IgD-negative memory B cell (primary cell): Measurements from ENCODE around the gene MTERF2. TPM values are rescaled to one million over a fixed set of nuclear protein-coding genes. Genes with fewer than 3 reads are reported as not detected.
A peak's percentile ranks its signal among the peaks of the same experiment; 100 is the strongest.

Source experiments
- H3K27ac Mint-ChIP-seq, 3 donors: one replicate each; pipeline ENCODE4 v1.8.0; 2020 to 2022; ENCODE audit warnings: mild to moderate bottlenecking in 3 of 3, mixed read lengths in 3 of 3, moderate library complexity in 1 of 3
- H3K27me3 Mint-ChIP-seq: one replicate; pipeline ENCODE4 v1.8.0; 2021; ENCODE audit warnings: mixed read lengths
- H3K36me3 Mint-ChIP-seq: one replicate; pipeline ENCODE4 v1.8.0; 2020; ENCODE audit warnings: mild to moderate bottlenecking, mixed read lengths
- H3K4me1 Mint-ChIP-seq, 3 donors: one replicate each; pipeline ENCODE4 v1.8.0; 2020 to 2022; ENCODE audit warnings: mixed read lengths in 3 of 3, mild to moderate bottlenecking in 1 of 3
- H3K4me3 Mint-ChIP-seq, 4 donors: one replicate each; pipeline ENCODE4 v1.8.0; 2020 to 2022; ENCODE audit warnings: mild to moderate bottlenecking in 4 of 4, mixed read lengths in 4 of 4, moderate library complexity in 3 of 4
- H3K9me3 Mint-ChIP-seq, 3 donors: one replicate each; pipeline ENCODE4 v1.8.0; 2020 to 2021; ENCODE audit warnings: mixed read lengths in 3 of 3, mild to moderate bottlenecking in 1 of 3
- polyA plus RNA-seq: library from polyadenylated mRNA; unstranded; fragments of 300-500 nt; fragmentation: Illumina TruSeq; gene quantifications from one replicate; pipeline ENCODE4 v1.2.3, GENCODE V29; 2021

MTERF2 gene
- polyA plus RNA-seq, 1 donor from 2014 or later = 1.8 TPM

GRCh38 chr12:106978035-106978800 is 8.7 kb downstream of the MTERF2 start:
- Mint-ChIP-seq H3K4me3 (no peak overlapping the region), H3K27me3 (no peaks in the 10 kb centered on the region), H3K9me3 (no peaks in the 10 kb centered on the region), H3K4me1 (peaks cover 10 to 15% (median 11%) of the 10 kb centered on the region in 3 donors), H3K36me3 (no peaks in the 10 kb centered on the region), H3K27ac (no peak overlapping the region)

- H3K27me3 Mint-ChIP-seq = no peaks in the 10 kb centered on the region
- peaks cover 10 to 15% (median 11%) of the 10 kb centered on the region in 3 donors for H3K4me1 Mint-ChIP-seq
- no peaks in the 10 kb centered on the region for H3K9me3 Mint-ChIP-seq
- no peak overlapping the region for H3K27ac Mint-ChIP-seq
- peaks cover under 1% of the 10 kb centered on the region for H3K36me3 Mint-ChIP-seq
- H3K4me3 Mint-ChIP-seq = no peak overlapping the region
Measured at GRCh38 chr12:106976668-106977067, 10.3 kb downstream of the MTERF2 start.

GRCh38 chr12:106975993-106976658 is 10.8 kb downstream of the MTERF2 start:
- Mint-ChIP-seq H3K9me3 (no peaks in the 10 kb centered on the region), H3K27ac (no peak overlapping the region), H3K4me3 (no peak overlapping the region), H3K4me1 (peaks cover 10 to 15% (median 11%) of the 10 kb centered on the region in 3 donors), H3K36me3 (peaks cover 2% of the 10 kb centered on the region), H3K27me3 (no peaks in the 10 kb centered on the region)

- Mint-ChIP-seq H3K4me3 (no peak overlapping the region), H3K4me1 (peaks cover 10 to 15% (median 11%) of the 10 kb centered on the region in 3 donors), H3K27me3 (no peaks in the 10 kb centered on the region), H3K9me3 (no peaks in the 10 kb centered on the region), H3K36me3 (peaks cover 2% of the 10 kb centered on the region), H3K27ac (peak overlapping the region in 1 of 3 donors; percentile 62)
Measured at GRCh38 chr12:106975098-106975497, 11.8 kb downstream of the MTERF2 start.

- H3K4me3 Mint-ChIP-seq = peak overlapping the region in 2 of 4 donors; percentile 20 to 29
- peaks cover 10 to 15% (median 11%) of the 10 kb centered on the region in 3 donors for H3K4me1 Mint-ChIP-seq
- no peaks in the 10 kb centered on the region for H3K9me3 Mint-ChIP-seq
- H3K27me3 Mint-ChIP-seq = no peaks in the 10 kb centered on the region
- H3K36me3 Mint-ChIP-seq = peaks cover 2% of the 10 kb centered on the region
- H3K27ac Mint-ChIP-seq = peak overlapping the region in 1 of 3 donors; percentile 27
Measured at GRCh38 chr12:106974511-106974910, 12.4 kb downstream of the MTERF2 start.

- no peak overlapping the region for H3K27ac Mint-ChIP-seq
- H3K36me3 Mint-ChIP-seq = peaks cover 2% of the 10 kb centered on the region
- peaks cover 10 to 15% (median 11%) of the 10 kb centered on the region in 3 donors for H3K4me1 Mint-ChIP-seq
- H3K9me3 Mint-ChIP-seq = no peaks in the 10 kb centered on the region
- no peak overlapping the region for H3K4me3 Mint-ChIP-seq
- H3K27me3 Mint-ChIP-seq = no peaks in the 10 kb centered on the region
Measured at GRCh38 chr12:106973545-106973944, 13.4 kb downstream of the MTERF2 start.

GRCh38 chr12:106971065-106971464 is 15.9 kb downstream of the MTERF2 start:
- Mint-ChIP-seq H3K27ac (no peak overlapping the region), H3K27me3 (no peaks in the 10 kb centered on the region), H3K36me3 (peaks cover 6% of the 10 kb centered on the region), H3K4me3 (no peak overlapping the region), H3K9me3 (no peaks in the 10 kb centered on the region), H3K4me1 (peaks cover 10 to 15% (median 11%) of the 10 kb centered on the region in 3 donors)

- H3K4me1 Mint-ChIP-seq = peaks cover 0 to 2% (median 0%) of the 10 kb centered on the region in 3 donors
- H3K27ac Mint-ChIP-seq = no peak overlapping the region
- no peaks in the 10 kb centered on the region for H3K9me3 Mint-ChIP-seq
- H3K27me3 Mint-ChIP-seq = no peaks in the 10 kb centered on the region
- no peak overlapping the region for H3K4me3 Mint-ChIP-seq
- H3K36me3 Mint-ChIP-seq = peaks cover 10% of the 10 kb centered on the region
Measured at GRCh38 chr12:106964526-106964925, 22.4 kb downstream of the MTERF2 start.

- H3K9me3 Mint-ChIP-seq = no peaks in the 10 kb centered on the region
- peaks cover 6 to 9% (median 8%) of the 10 kb centered on the region in 3 donors for H3K4me1 Mint-ChIP-seq
- H3K27ac Mint-ChIP-seq = no peak overlapping the region
- H3K36me3 Mint-ChIP-seq = peaks cover 6% of the 10 kb centered on the region
- no peaks in the 10 kb centered on the region for H3K27me3 Mint-ChIP-seq
- H3K4me3 Mint-ChIP-seq = no peak overlapping the region
Measured at GRCh38 chr12:106962286-106962685, 24.7 kb downstream of the MTERF2 start.

- Mint-ChIP-seq H3K27me3 (no peaks in the 10 kb centered on the region), H3K4me1 (peaks cover 11 to 15% (median 11%) of the 10 kb centered on the region in 3 donors), H3K4me3 (no peak overlapping the region), H3K9me3 (no peaks in the 10 kb centered on the region), H3K27ac (no peak overlapping the region), H3K36me3 (peaks cover 5% of the 10 kb centered on the region)
Measured at GRCh38 chr12:106960443-106960842, 26.5 kb downstream of the MTERF2 start.

- Mint-ChIP-seq H3K4me1 (peaks cover 11 to 15% (median 11%) of the 10 kb centered on the region in 3 donors), H3K27me3 (no peaks in the 10 kb centered on the region), H3K4me3 (peak overlapping the region; percentile 86 to 99 (median 98)), H3K9me3 (no peaks in the 10 kb centered on the region), H3K36me3 (peaks cover 2% of the 10 kb centered on the region), H3K27ac (peak overlapping the region in 1 of 3 donors; percentile 92)
Measured at GRCh38 chr12:106957583-106957982, 29.4 kb downstream of the MTERF2 start.

- H3K27me3 Mint-ChIP-seq = no peaks in the 10 kb centered on the region
- peak overlapping the region; percentile 86 to 99 (median 98) for H3K4me3 Mint-ChIP-seq
- H3K27ac Mint-ChIP-seq = peak overlapping the region; percentile 76 to 92 (median 87)
- H3K4me1 Mint-ChIP-seq = peaks cover 11 to 15% (median 11%) of the 10 kb centered on the region in 3 donors
- H3K36me3 Mint-ChIP-seq = peaks cover 2% of the 10 kb centered on the region
- no peaks in the 10 kb centered on the region for H3K9me3 Mint-ChIP-seq
Measured at GRCh38 chr12:106956048-106956578, 30.8 kb downstream of the MTERF2 start.

- Mint-ChIP-seq H3K36me3 (no peaks in the 10 kb centered on the region), H3K27me3 (no peaks in the 10 kb centered on the region), H3K27ac (peak within 1 kb of the TSS; percentile 90 to 96 (median 93)), H3K4me1 (peaks cover 11 to 15% (median 11%) of the 10 kb centered on the region in 3 donors), H3K4me3 (peak within 1 kb of the TSS; percentile 87 to 99 (median 98)), H3K9me3 (no peaks in the 10 kb centered on the region)
Measured at GRCh38 chr12:106955377-106956047, 31.4 kb downstream of the MTERF2 start, which contains the start of gene TMEM263. Gene TMEM263 (plus strand): TSS chr12:106955907. CDS start chr12:106967117, 11,210 bp downstream.

- Mint-ChIP-seq H3K27me3 (peaks cover under 1% of the 10 kb centered on the region), H3K4me3 (peak overlapping the region; percentile 87 to 98 (median 96)), H3K9me3 (peaks cover 3% of the 10 kb centered on the region in 3 donors), H3K4me1 (peaks cover 11 to 15% (median 11%) of the 10 kb centered on the region in 3 donors), H3K27ac (peak overlapping the region; percentile 90 to 96 (median 93)), H3K36me3 (no peaks in the 10 kb centered on the region)
Measured at GRCh38 chr12:106954462-106955376, 32.2 kb downstream of the MTERF2 start.
